GM21529 (cell line): Measurements from ENCODE around the gene ANXA1.
A peak's percentile ranks its signal among the peaks of the same experiment; 100 is the strongest.

Source experiments
- ATAC-seq: cut with Tn5 transposase; IDR thresholded peaks from one replicate; pipeline ENCODE4 v1.9.1; 2021; ENCODE audit not compliant: unreplicated experiment

Gene ANXA1

GRCh38 chr9:73137286-73137899 lies 14.3 kb upstream of the ANXA1 start:
- ATAC-seq: no peak

- ATAC-seq: no peak
Measured at GRCh38 chr9:73137914-73138313, 13.8 kb upstream of the ANXA1 start.

- ATAC-seq: no peak
Measured at GRCh38 chr9:73138516-73138915, 13.1 kb upstream of the ANXA1 start.

GRCh38 chr9:73141282-73141681 lies 10.4 kb upstream of the ANXA1 start:
- ATAC-seq: no peak

GRCh38 chr9:73143711-73144328 lies 7.8 kb upstream of the ANXA1 start:
- ATAC-seq: no peak

GRCh38 chr9:73146111-73146815 lies 5.4 kb upstream of the ANXA1 start:
- no peak for ATAC-seq

GRCh38 chr9:73148447-73148937 lies 3.2 kb upstream of the ANXA1 start:
- ATAC-seq: no peak

GRCh38 chr9:73149371-73150067 lies 2.1 kb upstream of the ANXA1 start:
- ATAC-seq: peak; percentile 75

- no peak for ATAC-seq
Measured at GRCh38 chr9:73152543-73152844, 829 bp downstream of the ANXA1 start.

GRCh38 chr9:73152953-73153352 lies 1.3 kb downstream of the ANXA1 start:
- peak; percentile 61 for ATAC-seq

- no peak for ATAC-seq
Measured at GRCh38 chr9:73153793-73154227, 2.1 kb downstream of the ANXA1 start.

- ATAC-seq: no peak
Measured at GRCh38 chr9:73154271-73154670, 2.6 kb downstream of the ANXA1 start.

GRCh38 chr9:73154722-73155121 lies 3.1 kb downstream of the ANXA1 start:
- no peak for ATAC-seq

GRCh38 chr9:73155377-73155776 lies 3.7 kb downstream of the ANXA1 start:
- no peak for ATAC-seq

- ATAC-seq: no peak
Measured at GRCh38 chr9:73155968-73156864, 4.6 kb downstream of the ANXA1 start.

GRCh38 chr9:73156865-73157187 lies 5.2 kb downstream of the ANXA1 start:
- no peak for ATAC-seq

- ATAC-seq: no peak
Measured at GRCh38 chr9:73157811-73158210, 6.1 kb downstream of the ANXA1 start.

GRCh38 chr9:73158723-73159122 lies 7.1 kb downstream of the ANXA1 start:
- ATAC-seq: no peak

GRCh38 chr9:73160868-73161267 lies 9.2 kb downstream of the ANXA1 start:
- no peak for ATAC-seq

GRCh38 chr9:73162987-73163768 lies 11.5 kb downstream of the ANXA1 start:
- no peak for ATAC-seq
